Stimulated activated CD4-positive, alpha-beta T cell treated with anti-CD3 and anti-CD28 coated beads, Interleukin-12 subunit alpha, Interleukin-12 subunit beta, amount 100 ng/mL, for 48 hours (primary cell): Measurements from ENCODE around the gene EID1.
"Not testable (repeated sequence)": the region's sequence is repeated elsewhere in the genome, so short reads cannot be mapped to it uniquely, and the experiment has no call there.

Experiments
- DNase-seq, 3 donors: peaks; one replicate each; pipeline ENCODE4 v3.0.0-alpha.2; 2020; ENCODE audit warnings: low read depth in 2 of 3, low spot score in 1 of 3

EID1 gene

GRCh38 chr15:48877630-48878595, at the start of gene EID1:
TSS of gene EID1 (plus strand) at chr15:48878134. CDS start at chr15:48878177, 43 bp downstream.
- DNase-seq: peak; percentile 86 to 90 (median 90)

GRCh38 chr15:48828471-48828870, 49.5 kb upstream of the EID1 start:
- DNase-seq: no peak

GRCh38 chr15:48828906-48829305, 49.0 kb upstream of the EID1 start:
- no peak for DNase-seq

- no peak for DNase-seq
These were observed 45.3 kb upstream of the EID1 start for GRCh38 chr15:48832648-48833047.

- no peak for DNase-seq
These were observed 44.3 kb upstream of the EID1 start for GRCh38 chr15:48833526-48834239.

- DNase-seq: no peak
These were observed 43.2 kb upstream of the EID1 start for GRCh38 chr15:48834756-48835155.

GRCh38 chr15:48842501-48842900, 35.4 kb upstream of the EID1 start:
- no peak for DNase-seq

GRCh38 chr15:48845123-48845522, 32.8 kb upstream of the EID1 start:
- no peak for DNase-seq

GRCh38 chr15:48850648-48851047, 27.3 kb upstream of the EID1 start:
- DNase-seq: no peak

GRCh38 chr15:48851956-48852355, 26.0 kb upstream of the EID1 start:
- no peak for DNase-seq

- not testable (repeated sequence) for DNase-seq
These were observed 23.5 kb upstream of the EID1 start for GRCh38 chr15:48854434-48854833.

- no peak for DNase-seq
These were observed 22.2 kb upstream of the EID1 start for GRCh38 chr15:48855501-48856440.

GRCh38 chr15:48856942-48857341, 21.0 kb upstream of the EID1 start:
- DNase-seq: no peak

GRCh38 chr15:48858401-48858800, 19.5 kb upstream of the EID1 start:
- DNase-seq: no peak

- DNase-seq: no peak
These were observed 18.5 kb upstream of the EID1 start for GRCh38 chr15:48859426-48859825.

GRCh38 chr15:48861813-48862431, 16.0 kb upstream of the EID1 start:
- DNase-seq: peak in 1 of 3 donors; percentile 58

- DNase-seq: no peak
These were observed 15.2 kb upstream of the EID1 start for GRCh38 chr15:48862705-48863104.

GRCh38 chr15:48865370-48866079, 12.4 kb upstream of the EID1 start:
- DNase-seq: no peak

GRCh38 chr15:48866141-48866563, 11.8 kb upstream of the EID1 start:
- no peak for DNase-seq

- no peak for DNase-seq
These were observed 9.9 kb upstream of the EID1 start for GRCh38 chr15:48868023-48868422.
